GM23338 (cell line): ENCODE measurements around the gene RAB6A. TPM values are rescaled to one million over a fixed set of nuclear protein-coding genes. Genes with fewer than 3 reads are reported as not detected.

Experiments
- ATAC-seq: fragments of 200-7000 bp; cut with Tn5 transposase; 3 replicates; pipeline ENCODE4 v1.9.1; 2020
- DNase-seq: peaks from one replicate; pipeline ENCODE4 v3.0.0-alpha.2; 2015; ENCODE audit warnings: low spot score
- H2AFZ ChIP-seq: fragments of 200-600 bp; sonication (generic); 2 replicates; pipeline ENCODE4 v1.8.0; 2016; ENCODE audit warnings: antibody characterized with exemption, mild to moderate bottlenecking, moderate library complexity
- H3F3A ChIP-seq: fragments of 200-600 bp; sonication (generic); replicated peaks from 2 replicates; pipeline ENCODE4 v1.8.0; 2017; ENCODE audit warnings: antibody characterized with exemption, mixed run types, low read depth
- H3K27ac ChIP-seq: fragments of 200-600 bp; sonication (generic); 2 replicates; pipeline ENCODE4 v1.6.1; 2016; ENCODE audit warnings: low read depth
- H3K27me3 ChIP-seq: fragments of 200-600 bp; sonication (generic); 2 replicates; pipeline ENCODE4 v1.8.0; 2016; ENCODE audit warnings: mild to moderate bottlenecking, mixed run types, moderate library complexity; ENCODE audit not compliant: insufficient read depth
- H3K36me3 ChIP-seq: fragments of 200-600 bp; sonication (generic); 2 replicates; pipeline ENCODE4 v1.8.0; 2016; ENCODE audit warnings: mild to moderate bottlenecking; ENCODE audit not compliant: insufficient read depth
- H3K4me1 ChIP-seq: fragments of 200-600 bp; sonication (generic); 2 replicates; pipeline ENCODE4 v1.8.0; 2016; ENCODE audit warnings: mild to moderate bottlenecking, moderate library complexity; ENCODE audit not compliant: insufficient read depth
- H3K4me2 ChIP-seq: fragments of 200-600 bp; sonication (generic); 2 replicates; pipeline ENCODE4 v1.7.1; 2017; ENCODE audit warnings: mixed run types
- H3K4me3 ChIP-seq: fragments of 200-600 bp; sonication (generic); 2 replicates; pipeline ENCODE4 v1.6.1; 2016; ENCODE audit warnings: mixed run types
- H3K79me2 ChIP-seq: fragments of 200-600 bp; sonication (generic); replicated peaks from 2 replicates; pipeline ENCODE4 v1.8.0; 2017; ENCODE audit warnings: mild to moderate bottlenecking; ENCODE audit not compliant: insufficient read depth
- H3K9me2 ChIP-seq: fragments of 200-600 bp; sonication (generic); 2 replicates; pipeline ENCODE4 v1.8.0; 2017; ENCODE audit not compliant: insufficient read depth
- H4K20me1 ChIP-seq: fragments of 200-600 bp; sonication (generic); replicated peaks from 2 replicates; pipeline ENCODE4 v1.8.0; 2017; ENCODE audit warnings: mild to moderate bottlenecking; ENCODE audit not compliant: insufficient read depth
- H3K27ac Mint-ChIP-seq: 2 replicates; pipeline ENCODE4 v1.8.0; 2020; ENCODE audit warnings: inconsistent platforms, mild to moderate bottlenecking, moderate library complexity, mixed read lengths
- H3K27me3 Mint-ChIP-seq: 3 replicates; pipeline ENCODE4 v1.8.0; 2022; ENCODE audit warnings: low read depth, mild to moderate bottlenecking, moderate library complexity, mixed read lengths, inconsistent platforms; ENCODE audit not compliant: insufficient read depth, poor library complexity
- H3K36me3 Mint-ChIP-seq: 3 replicates; pipeline ENCODE4 v1.8.0; 2021; ENCODE audit warnings: low read depth, mild to moderate bottlenecking, inconsistent platforms, moderate library complexity, mixed read lengths
- H3K4me1 Mint-ChIP-seq: 3 replicates; pipeline ENCODE4 v1.8.0; 2020; ENCODE audit warnings: mild to moderate bottlenecking, inconsistent platforms, mixed read lengths
- H3K4me3 Mint-ChIP-seq: 3 replicates; pipeline ENCODE4 v1.8.0; 2021; ENCODE audit warnings: moderate library complexity, mild to moderate bottlenecking, inconsistent platforms, mixed read lengths
- H3K9me3 Mint-ChIP-seq: 3 replicates; pipeline ENCODE4 v1.8.0; 2020; ENCODE audit warnings: moderate library complexity, mild to moderate bottlenecking, inconsistent platforms, mixed read lengths
- CREB1 ChIP-seq: fragments of 250-450 bp; sonication (Bioruptor Pico); IDR thresholded peaks from 2 replicates; pipeline ENCODE4 v1.5.0; 2020; ENCODE audit warnings: low read depth, mild to moderate bottlenecking, moderate library complexity
- EZH2 ChIP-seq: fragments of 200-600 bp; sonication (generic); IDR thresholded peaks from one replicate; pipeline ENCODE4 v1.8.0; 2017; ENCODE audit warnings: antibody characterized with exemption, mild to moderate bottlenecking, low read depth; ENCODE audit not compliant: unreplicated experiment
- EZH2phosphoT487 ChIP-seq: fragments of 200-600 bp; sonication (generic); IDR thresholded peaks from one replicate; pipeline ENCODE4 v1.8.1; 2018; ENCODE audit warnings: antibody characterized with exemption; ENCODE audit not compliant: unreplicated experiment
- JUNB ChIP-seq: IDR thresholded peaks from one replicate; pipeline ENCODE4 v1.6.1; 2016; ENCODE audit warnings: antibody characterized with exemption; ENCODE audit not compliant: unreplicated experiment
- NANOG ChIP-seq: IDR thresholded peaks from 2 replicates; pipeline ENCODE4 v1.6.1; 2016; ENCODE audit warnings: antibody characterized with exemption, borderline replicate concordance
- POLR2AphosphoS5 ChIP-seq: IDR thresholded peaks from 2 replicates; pipeline ENCODE4 v1.6.1; 2016; ENCODE audit warnings: antibody characterized with exemption, low read depth
- STAT1 ChIP-seq: IDR thresholded peaks from one replicate; pipeline ENCODE4 v1.6.1; 2016; ENCODE audit warnings: antibody characterized with exemption; ENCODE audit not compliant: unreplicated experiment
- ZNF114 ChIP-seq: fragments of 250-450 bp; sonication (Bioruptor Pico); IDR thresholded peaks from 2 replicates; pipeline ENCODE4 v1.5.0; 2020; ENCODE audit warnings: mild to moderate bottlenecking, moderate library complexity
- ZNF331 ChIP-seq: fragments of 250-450 bp; sonication (Bioruptor Pico); IDR thresholded peaks from 2 replicates; pipeline ENCODE4 v1.5.0; 2020; ENCODE audit warnings: low read depth, mild to moderate bottlenecking, moderate library complexity
- polyA plus RNA-seq: library from polyadenylated mRNA; unstranded; fragments of >200 nt; fragmentation: Nextera tagmentation; extraction: Ambion mirVana; gene quantifications from 2 replicates; pipeline ENCODE4 v1.2.1, GENCODE V29; 2016
- total RNA-seq: library from RNA; depleted of rRNA; stranded (reverse); fragments of >200 nt; shearing (Covaris generic); gene quantifications from 2 replicates; pipeline ENCODE4 v1.2.3, GENCODE V29; 2014
- TF ChIP-seq, protein P1 (sequence below): IDR thresholded peaks from one replicate; pipeline ENCODE4 v1.6.1; 2018; ENCODE audit warnings: antibody characterized with exemption; ENCODE audit not compliant: unreplicated experiment
- TF ChIP-seq, protein P2 (sequence below), 2 experiments: fragments of 200-600 bp in 1 of 2; sonication (generic) in 1 of 2; conservative IDR thresholded peaks; 2 replicates each; pipeline versions ENCODE4 v1.5.1 to v1.6.1; 2016 to 2017; ENCODE audit warnings: antibody characterized with exemption in 2 of 2, low read depth in 2 of 2, mild to moderate bottlenecking in 2 of 2, moderate library complexity in 1 of 2
- TF ChIP-seq, protein P3 (sequence below): IDR thresholded peaks from 2 replicates; pipeline ENCODE4 v1.6.1; 2016; ENCODE audit warnings: antibody characterized with exemption
- TF ChIP-seq, protein P4 (sequence below): fragments of 250-450 bp; sonication (Bioruptor Pico); IDR thresholded peaks from 2 replicates; pipeline ENCODE4 v1.5.0; 2020; ENCODE audit warnings: mild to moderate bottlenecking, moderate library complexity

The RAB6A gene
- total and polyA plus RNA-seq, 2 experiments from 2014 or later: 61.1 to 127 TPM

DNA sequence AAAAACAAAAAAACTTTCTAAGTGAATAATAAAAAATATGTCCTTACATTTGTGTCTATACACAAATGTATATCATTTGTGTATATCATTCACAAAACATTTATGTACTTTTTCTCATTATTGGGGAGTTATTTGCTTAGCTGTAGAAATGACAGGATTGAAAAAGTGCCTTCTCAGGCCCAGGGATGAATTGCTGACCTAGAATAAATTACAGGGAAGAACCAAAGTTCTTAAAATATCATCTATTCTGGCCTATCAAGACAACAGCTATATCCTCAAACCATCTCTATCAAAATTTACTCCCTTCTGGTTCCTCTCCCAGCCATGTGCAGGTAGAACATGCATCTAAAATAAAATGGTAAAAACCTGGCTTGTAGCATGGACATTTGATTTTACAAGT, 1.9 kb upstream of the RAB6A start:
- H3K36me3 ChIP-seq: no peaks in the 10 kb centered on the region
- H3K4me2 ChIP-seq: no peak overlapping the region
- TF ChIP-seq, protein P1, sequence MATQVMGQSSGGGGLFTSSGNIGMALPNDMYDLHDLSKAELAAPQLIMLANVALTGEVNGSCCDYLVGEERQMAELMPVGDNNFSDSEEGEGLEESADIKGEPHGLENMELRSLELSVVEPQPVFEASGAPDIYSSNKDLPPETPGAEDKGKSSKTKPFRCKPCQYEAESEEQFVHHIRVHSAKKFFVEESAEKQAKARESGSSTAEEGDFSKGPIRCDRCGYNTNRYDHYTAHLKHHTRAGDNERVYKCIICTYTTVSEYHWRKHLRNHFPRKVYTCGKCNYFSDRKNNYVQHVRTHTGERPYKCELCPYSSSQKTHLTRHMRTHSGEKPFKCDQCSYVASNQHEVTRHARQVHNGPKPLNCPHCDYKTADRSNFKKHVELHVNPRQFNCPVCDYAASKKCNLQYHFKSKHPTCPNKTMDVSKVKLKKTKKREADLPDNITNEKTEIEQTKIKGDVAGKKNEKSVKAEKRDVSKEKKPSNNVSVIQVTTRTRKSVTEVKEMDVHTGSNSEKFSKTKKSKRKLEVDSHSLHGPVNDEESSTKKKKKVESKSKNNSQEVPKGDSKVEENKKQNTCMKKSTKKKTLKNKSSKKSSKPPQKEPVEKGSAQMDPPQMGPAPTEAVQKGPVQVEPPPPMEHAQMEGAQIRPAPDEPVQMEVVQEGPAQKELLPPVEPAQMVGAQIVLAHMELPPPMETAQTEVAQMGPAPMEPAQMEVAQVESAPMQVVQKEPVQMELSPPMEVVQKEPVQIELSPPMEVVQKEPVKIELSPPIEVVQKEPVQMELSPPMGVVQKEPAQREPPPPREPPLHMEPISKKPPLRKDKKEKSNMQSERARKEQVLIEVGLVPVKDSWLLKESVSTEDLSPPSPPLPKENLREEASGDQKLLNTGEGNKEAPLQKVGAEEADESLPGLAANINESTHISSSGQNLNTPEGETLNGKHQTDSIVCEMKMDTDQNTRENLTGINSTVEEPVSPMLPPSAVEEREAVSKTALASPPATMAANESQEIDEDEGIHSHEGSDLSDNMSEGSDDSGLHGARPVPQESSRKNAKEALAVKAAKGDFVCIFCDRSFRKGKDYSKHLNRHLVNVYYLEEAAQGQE: no peak
- TF ChIP-seq NANOG: no peak
- TF ChIP-seq, protein P2, sequence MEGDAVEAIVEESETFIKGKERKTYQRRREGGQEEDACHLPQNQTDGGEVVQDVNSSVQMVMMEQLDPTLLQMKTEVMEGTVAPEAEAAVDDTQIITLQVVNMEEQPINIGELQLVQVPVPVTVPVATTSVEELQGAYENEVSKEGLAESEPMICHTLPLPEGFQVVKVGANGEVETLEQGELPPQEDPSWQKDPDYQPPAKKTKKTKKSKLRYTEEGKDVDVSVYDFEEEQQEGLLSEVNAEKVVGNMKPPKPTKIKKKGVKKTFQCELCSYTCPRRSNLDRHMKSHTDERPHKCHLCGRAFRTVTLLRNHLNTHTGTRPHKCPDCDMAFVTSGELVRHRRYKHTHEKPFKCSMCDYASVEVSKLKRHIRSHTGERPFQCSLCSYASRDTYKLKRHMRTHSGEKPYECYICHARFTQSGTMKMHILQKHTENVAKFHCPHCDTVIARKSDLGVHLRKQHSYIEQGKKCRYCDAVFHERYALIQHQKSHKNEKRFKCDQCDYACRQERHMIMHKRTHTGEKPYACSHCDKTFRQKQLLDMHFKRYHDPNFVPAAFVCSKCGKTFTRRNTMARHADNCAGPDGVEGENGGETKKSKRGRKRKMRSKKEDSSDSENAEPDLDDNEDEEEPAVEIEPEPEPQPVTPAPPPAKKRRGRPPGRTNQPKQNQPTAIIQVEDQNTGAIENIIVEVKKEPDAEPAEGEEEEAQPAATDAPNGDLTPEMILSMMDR (conservative IDR thresholded peaks at IDR 0.05; ENCODE audit: low read depth in 2 of 2): no peak
- TF ChIP-seq JUNB: no peak
- no peak for TF ChIP-seq STAT1
- TF ChIP-seq, protein P3, sequence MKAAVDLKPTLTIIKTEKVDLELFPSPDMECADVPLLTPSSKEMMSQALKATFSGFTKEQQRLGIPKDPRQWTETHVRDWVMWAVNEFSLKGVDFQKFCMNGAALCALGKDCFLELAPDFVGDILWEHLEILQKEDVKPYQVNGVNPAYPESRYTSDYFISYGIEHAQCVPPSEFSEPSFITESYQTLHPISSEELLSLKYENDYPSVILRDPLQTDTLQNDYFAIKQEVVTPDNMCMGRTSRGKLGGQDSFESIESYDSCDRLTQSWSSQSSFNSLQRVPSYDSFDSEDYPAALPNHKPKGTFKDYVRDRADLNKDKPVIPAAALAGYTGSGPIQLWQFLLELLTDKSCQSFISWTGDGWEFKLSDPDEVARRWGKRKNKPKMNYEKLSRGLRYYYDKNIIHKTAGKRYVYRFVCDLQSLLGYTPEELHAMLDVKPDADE: no peak
- no peak for TF ChIP-seq EZH2
- TF ChIP-seq, protein P4, sequence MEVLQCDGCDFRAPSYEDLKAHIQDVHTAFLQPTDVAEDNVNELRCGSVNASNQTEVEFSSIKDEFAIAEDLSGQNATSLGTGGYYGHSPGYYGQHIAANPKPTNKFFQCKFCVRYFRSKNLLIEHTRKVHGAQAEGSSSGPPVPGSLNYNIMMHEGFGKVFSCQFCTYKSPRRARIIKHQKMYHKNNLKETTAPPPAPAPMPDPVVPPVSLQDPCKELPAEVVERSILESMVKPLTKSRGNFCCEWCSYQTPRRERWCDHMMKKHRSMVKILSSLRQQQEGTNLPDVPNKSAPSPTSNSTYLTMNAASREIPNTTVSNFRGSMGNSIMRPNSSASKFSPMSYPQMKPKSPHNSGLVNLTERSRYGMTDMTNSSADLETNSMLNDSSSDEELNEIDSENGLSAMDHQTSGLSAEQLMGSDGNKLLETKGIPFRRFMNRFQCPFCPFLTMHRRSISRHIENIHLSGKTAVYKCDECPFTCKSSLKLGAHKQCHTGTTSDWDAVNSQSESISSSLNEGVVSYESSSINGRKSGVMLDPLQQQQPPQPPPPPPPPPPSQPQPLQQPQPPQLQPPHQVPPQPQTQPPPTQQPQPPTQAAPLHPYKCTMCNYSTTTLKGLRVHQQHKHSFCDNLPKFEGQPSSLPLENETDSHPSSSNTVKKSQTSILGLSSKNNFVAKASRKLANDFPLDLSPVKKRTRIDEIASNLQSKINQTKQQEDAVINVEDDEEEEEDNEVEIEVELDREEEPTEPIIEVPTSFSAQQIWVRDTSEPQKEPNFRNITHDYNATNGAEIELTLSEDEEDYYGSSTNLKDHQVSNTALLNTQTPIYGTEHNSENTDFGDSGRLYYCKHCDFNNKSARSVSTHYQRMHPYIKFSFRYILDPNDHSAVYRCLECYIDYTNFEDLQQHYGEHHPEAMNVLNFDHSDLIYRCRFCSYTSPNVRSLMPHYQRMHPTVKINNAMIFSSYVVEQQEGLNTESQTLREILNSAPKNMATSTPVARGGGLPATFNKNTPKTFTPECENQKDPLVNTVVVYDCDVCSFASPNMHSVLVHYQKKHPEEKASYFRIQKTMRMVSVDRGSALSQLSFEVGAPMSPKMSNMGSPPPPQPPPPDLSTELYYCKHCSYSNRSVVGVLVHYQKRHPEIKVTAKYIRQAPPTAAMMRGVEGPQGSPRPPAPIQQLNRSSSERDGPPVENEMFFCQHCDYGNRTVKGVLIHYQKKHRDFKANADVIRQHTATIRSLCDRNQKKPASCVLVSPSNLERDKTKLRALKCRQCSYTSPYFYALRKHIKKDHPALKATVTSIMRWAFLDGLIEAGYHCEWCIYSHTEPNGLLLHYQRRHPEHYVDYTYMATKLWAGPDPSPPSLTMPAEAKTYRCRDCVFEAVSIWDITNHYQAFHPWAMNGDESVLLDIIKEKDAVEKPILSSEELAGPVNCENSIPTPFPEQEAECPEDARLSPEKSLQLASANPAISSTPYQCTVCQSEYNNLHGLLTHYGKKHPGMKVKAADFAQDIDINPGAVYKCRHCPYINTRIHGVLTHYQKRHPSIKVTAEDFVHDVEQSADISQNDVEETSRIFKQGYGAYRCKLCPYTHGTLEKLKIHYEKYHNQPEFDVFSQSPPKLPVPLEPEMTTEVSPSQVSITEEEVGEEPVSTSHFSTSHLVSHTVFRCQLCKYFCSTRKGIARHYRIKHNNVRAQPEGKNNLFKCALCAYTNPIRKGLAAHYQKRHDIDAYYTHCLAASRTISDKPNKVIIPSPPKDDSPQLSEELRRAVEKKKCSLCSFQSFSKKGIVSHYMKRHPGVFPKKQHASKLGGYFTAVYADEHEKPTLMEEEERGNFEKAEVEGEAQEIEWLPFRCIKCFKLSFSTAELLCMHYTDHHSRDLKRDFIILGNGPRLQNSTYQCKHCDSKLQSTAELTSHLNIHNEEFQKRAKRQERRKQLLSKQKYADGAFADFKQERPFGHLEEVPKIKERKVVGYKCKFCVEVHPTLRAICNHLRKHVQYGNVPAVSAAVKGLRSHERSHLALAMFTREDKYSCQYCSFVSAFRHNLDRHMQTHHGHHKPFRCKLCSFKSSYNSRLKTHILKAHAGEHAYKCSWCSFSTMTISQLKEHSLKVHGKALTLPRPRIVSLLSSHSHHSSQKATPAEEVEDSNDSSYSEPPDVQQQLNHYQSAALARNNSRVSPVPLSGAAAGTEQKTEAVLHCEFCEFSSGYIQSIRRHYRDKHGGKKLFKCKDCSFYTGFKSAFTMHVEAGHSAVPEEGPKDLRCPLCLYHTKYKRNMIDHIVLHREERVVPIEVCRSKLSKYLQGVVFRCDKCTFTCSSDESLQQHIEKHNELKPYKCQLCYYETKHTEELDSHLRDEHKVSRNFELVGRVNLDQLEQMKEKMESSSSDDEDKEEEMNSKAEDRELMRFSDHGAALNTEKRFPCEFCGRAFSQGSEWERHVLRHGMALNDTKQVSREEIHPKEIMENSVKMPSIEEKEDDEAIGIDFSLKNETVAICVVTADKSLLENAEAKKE (CRISPR knock-in tag): no peak
- no peak for TF ChIP-seq EZH2phosphoT487
- TF ChIP-seq CREB1 (CRISPR knock-in tag): no peak
- TF ChIP-seq ZNF331 (CRISPR knock-in tag): no peak
- no peak for TF ChIP-seq POLR2AphosphoS5
- no peak for TF ChIP-seq ZNF114 (CRISPR knock-in tag)
- no peak for ATAC-seq
- no peak overlapping the region for H2AFZ ChIP-seq
- H3K9me2 ChIP-seq: no peaks in the 10 kb centered on the region
- H3K79me2 ChIP-seq: peaks cover 27% of the 10 kb centered on the region
- H3K4me1 ChIP-seq: peaks cover 15% of the 10 kb centered on the region
- no peaks in the 10 kb centered on the region for H3K27me3 ChIP-seq
- Mint-ChIP-seq H3K9me3 (peaks cover 3% of the 10 kb centered on the region; the same call in 1 of the 3 replicates), H3K4me1 (peaks cover 15% of the 10 kb centered on the region; the same call in 2 of the 3 replicates), H3K27ac (no peak overlapping the region), H3K36me3 (no peaks in the 10 kb centered on the region; the same call in 2 of the 3 replicates), H3K4me3 (no peak overlapping the region), H3K27me3 (peaks cover 10% of the 10 kb centered on the region)
- DNase-seq: no peak
- peaks cover 3% of the 10 kb centered on the region; the same call in 1 of the 2 replicates for H4K20me1 ChIP-seq
- H3F3A ChIP-seq: 0 out of 2 replicates have a peak, but pooled peaks cover 3% of the 10 kb centered on the region
- no peak overlapping the region for H3K27ac ChIP-seq
- no peak overlapping the region for H3K4me3 ChIP-seq
